Measurements from ENCODE around the gene TMEM37.
"Not testable (repeated sequence)": the region's sequence is repeated elsewhere in the genome, so short reads cannot be mapped to it uniquely, and the experiment has no call there.

Gene TMEM37

DNA sequence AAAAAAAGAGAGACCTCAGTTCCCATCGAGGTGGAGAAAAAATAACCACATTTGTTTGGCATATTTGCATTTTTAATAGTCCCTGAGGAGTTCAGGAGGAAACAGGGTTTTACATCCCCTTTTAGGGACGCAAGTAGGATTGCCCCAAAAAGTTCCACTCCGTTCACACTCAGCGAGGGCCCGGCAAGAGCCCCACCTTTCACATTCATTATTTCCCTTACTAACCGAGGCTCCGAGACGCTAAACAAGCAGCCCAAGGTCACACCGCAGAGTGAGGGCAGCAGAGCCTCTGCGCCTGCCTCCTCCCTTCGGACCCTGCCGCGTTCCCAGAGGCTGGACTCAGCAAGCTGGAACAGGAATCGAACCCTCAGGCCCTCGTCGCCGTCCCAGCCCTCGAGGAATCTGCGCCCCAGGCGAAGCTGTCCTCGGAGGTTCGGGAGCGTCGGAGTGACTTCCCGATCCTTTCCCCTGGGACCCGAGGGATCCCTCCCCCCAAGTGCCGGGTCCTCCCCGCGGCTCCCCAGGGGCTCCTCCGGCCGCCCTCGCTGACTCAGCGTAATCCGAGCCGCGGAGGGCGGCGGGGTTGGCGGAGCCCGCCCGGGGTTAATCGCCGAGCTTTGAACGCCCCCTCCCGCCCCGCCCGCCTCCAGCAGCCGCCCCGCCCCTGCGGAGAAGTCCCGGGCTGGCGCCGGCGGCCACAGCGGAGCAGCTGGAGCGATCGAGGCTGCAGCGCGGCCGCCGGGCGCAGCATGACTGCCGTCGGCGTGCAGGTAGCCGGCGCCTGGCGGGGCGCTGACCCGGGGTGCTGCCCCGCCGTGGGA lies at the start of gene TMEM37:
Gene TMEM37, plus strand, starts transcription at position 700 of the 821 bp plus-strand sequence. Its CDS starts 50 bp downstream, at position 750.
- in situ Hi-C loops (cut with MboI; ENCODE audit: low sequenced_read_pairs) = no loop called here

GRCh38 chr2:119383410-119384140 lies 48.1 kb upstream of the TMEM37 start:
- in situ Hi-C loops (cut with MboI; ENCODE audit: low sequenced_read_pairs) = no loop called here

GRCh38 chr2:119384971-119385370 lies 46.7 kb upstream of the TMEM37 start:
- in situ Hi-C loops (cut with MboI; ENCODE audit: low sequenced_read_pairs) = no loop called here

DNA sequence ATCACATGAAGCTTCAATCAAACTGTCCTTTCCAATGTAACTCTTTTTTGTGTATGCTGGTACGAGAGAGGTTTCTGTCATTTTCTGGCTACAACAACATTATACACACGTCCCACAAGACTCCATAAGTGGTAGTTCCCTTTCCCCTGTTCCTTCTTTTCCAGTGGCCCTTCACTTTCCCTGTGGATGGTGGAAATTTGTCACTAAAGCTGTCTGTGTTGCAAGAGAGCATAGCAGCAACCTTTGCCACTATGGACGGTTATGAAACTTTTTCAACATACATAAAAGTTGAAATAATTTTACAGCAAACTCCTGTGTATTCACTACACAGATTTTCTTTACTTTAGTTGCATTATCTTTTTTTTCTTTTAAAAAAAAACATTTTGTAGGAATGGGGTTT lies 46.2 kb upstream of the TMEM37 start:
- in situ Hi-C loops (cut with MboI; ENCODE audit: low sequenced_read_pairs) = no loop called here

- in situ Hi-C loops (cut with MboI; ENCODE audit: low sequenced_read_pairs) = no loop called here
Measured at GRCh38 chr2:119387381-119388129, 44.1 kb upstream of the TMEM37 start.

- in situ Hi-C loops (cut with MboI; ENCODE audit: low sequenced_read_pairs) = no loop called here
Measured at GRCh38 chr2:119389615-119390306, 41.9 kb upstream of the TMEM37 start.

DNA sequence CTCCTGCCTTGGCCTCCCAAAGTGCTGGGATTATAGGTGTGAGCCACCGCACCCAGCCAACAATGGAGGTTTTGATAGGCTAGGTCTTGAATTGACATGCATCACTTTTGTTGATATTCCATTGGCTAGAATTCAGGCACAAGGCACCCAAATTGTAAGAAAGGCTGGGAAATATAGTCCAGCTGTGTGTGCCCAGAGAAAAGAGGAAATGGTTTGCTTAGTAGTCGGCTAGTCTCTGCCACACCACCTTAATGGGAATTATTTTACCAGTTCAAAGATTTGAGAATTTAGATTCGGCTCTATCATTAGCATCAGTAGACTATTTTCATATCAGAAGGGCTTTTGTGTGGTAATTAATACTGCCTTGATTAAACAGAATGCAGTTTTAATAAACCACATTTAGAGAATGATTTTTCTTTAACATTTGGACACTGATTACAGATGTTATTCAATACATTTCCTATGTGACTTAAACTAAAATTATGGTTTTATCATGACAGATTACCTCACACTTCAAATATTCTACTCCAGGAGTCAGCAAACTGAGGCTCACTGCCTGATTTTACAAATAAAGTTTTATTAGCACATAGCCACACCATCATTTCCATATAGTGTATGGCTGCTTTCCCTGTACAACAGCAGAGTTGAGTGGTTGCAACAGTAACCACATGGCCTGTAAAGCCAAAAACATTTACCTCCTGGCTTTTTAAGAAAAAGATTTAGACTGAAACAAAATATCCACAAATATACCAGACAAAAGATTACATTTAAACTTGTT lies 37.5 kb upstream of the TMEM37 start:
- in situ Hi-C loops (cut with MboI; ENCODE audit: low sequenced_read_pairs) = no loop called here

DNA sequence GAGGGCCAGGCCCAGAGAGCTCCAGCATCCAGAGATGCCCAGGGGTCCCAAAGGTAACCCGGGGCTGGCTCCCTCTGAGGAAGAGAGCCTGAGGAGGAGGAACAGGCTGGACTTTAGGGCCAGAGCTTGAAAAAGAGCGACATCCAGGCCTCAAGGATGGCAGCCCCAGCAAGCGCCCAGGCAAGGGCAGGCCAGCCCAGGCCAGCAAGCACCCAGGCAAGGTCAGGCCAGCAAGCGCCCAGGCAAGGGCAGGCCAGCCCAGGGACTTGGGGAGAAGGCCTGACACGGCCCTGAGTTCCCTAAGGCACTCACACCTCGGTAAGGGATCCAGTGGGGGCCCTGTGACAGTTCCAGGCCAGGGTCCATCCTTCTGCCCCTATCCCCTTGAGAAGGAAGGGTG lies 34.5 kb upstream of the TMEM37 start:
- in situ Hi-C loops (cut with MboI; ENCODE audit: low sequenced_read_pairs) = no loop called here

GRCh38 chr2:119402106-119402505 lies 29.5 kb upstream of the TMEM37 start:
- in situ Hi-C loops (cut with MboI; ENCODE audit: low sequenced_read_pairs) = no loop called here

- in situ Hi-C loops (cut with MboI; ENCODE audit: low sequenced_read_pairs) = no loop called here
Measured at GRCh38 chr2:119402645-119403560, 28.8 kb upstream of the TMEM37 start.

- in situ Hi-C loops (cut with MboI; ENCODE audit: low sequenced_read_pairs) = not testable (repeated sequence)
Measured at GRCh38 chr2:119403618-119404017, 28.0 kb upstream of the TMEM37 start.

GRCh38 chr2:119405151-119405550 lies 26.5 kb upstream of the TMEM37 start:
- in situ Hi-C loops (cut with MboI; ENCODE audit: low sequenced_read_pairs) = no loop called here

DNA sequence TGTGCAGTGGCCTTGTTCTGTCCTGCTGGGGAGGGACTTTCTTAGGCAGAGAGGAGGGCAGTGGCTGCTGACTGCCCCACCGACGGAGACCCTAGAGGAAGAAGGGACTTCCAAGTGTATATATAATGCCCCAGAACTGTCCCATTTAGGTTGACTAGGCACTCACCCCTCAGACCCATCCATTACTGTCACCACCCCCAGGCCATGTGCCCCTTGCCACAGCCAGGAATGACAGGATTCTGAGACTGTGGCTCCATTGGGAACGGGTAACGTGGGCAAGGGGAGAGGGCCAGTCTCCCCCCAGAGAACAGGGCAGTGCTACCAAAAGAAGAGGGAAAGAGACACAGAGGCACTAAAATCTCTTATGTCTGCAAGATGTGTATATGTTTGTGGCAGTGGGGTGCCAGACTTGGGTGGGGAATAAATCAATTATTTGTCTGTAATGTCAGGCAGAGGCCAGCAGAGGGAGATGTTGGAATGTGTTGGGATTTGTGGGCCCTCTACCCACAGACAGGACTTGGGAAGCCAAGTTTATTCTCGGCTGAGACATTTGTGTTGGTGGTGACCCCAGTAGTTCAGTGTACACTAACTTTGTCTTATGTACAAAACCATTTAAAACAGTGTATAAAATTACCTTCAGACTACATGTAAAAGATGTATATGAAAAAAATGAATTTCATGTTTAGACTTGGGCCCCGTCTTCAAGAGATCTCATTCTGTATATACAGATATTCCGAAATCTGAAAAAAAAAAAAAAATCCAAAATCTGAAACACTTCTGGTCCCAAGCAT lies 24.0 kb upstream of the TMEM37 start:
- in situ Hi-C loops (cut with MboI; ENCODE audit: low sequenced_read_pairs) = no loop called here

GRCh38 chr2:119408221-119408619 lies 23.4 kb upstream of the TMEM37 start:
- in situ Hi-C loops (cut with MboI; ENCODE audit: low sequenced_read_pairs) = no loop called here

- in situ Hi-C loops (cut with MboI; ENCODE audit: low sequenced_read_pairs) = no loop called here
Measured at GRCh38 chr2:119409506-119409905, 22.1 kb upstream of the TMEM37 start.

- in situ Hi-C loops (cut with MboI; ENCODE audit: low sequenced_read_pairs) = no loop called here
Measured at GRCh38 chr2:119414894-119415293, 16.8 kb upstream of the TMEM37 start.

- in situ Hi-C loops (cut with MboI; ENCODE audit: low sequenced_read_pairs) = no loop called here
Measured at GRCh38 chr2:119415630-119416029, 16.0 kb upstream of the TMEM37 start.

DNA sequence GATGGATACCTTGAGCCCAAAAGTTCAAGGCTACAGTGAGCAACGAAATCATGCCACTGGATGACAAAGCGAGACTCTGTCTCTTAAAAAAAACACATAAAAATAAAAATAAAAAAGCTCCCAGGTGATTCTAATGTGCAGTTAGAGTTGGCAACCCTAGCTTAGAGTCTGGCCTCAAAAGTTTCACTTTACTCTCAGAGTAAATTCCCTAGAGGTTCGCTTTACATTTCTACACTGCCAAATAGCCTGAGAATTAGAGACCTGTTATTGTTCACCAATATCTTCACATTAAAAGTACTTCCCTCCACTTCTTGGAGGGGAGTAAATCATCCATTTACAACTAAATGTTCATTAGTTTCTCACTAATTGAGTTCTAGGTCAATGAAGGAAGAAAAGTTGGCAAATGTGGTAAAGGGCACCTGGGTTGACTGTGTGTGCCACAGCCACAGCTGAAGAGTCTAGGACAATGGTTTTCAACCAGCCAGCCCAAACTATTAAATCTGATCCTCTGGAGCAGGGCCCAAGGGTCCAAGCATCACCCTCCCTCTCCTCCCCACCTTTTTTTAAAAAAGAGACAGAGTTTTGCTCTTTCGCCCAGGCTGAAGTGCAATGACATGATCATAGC lies 15.2 kb upstream of the TMEM37 start:
- in situ Hi-C loops (cut with MboI; ENCODE audit: low sequenced_read_pairs) = no loop called here

Data from HL-60/S4 treated with phorbol 12-myristate 13-acetate at 8.2 ng/mL for 4 days and 3 days (cell line).